GM18861 (cell line): ENCODE data around the gene ERP27.

Experiments used
- ATAC-seq: cut with Tn5 transposase; IDR thresholded peaks from one replicate; pipeline ENCODE4 v1.9.1; 2021; ENCODE audit not compliant: unreplicated experiment

ERP27 gene

GRCh38 chr12:14938301-14938700 is at the start of gene ERP27:
Gene ERP27, minus strand, starts transcription at chr12:14938537. Its CDS starts 29 bp downstream, at chr12:14938508.
- ATAC-seq = no peak

- ATAC-seq = no peak
Measured at GRCh38 chr12:14988035-14988434, 49.7 kb upstream of the ERP27 start.

DNA sequence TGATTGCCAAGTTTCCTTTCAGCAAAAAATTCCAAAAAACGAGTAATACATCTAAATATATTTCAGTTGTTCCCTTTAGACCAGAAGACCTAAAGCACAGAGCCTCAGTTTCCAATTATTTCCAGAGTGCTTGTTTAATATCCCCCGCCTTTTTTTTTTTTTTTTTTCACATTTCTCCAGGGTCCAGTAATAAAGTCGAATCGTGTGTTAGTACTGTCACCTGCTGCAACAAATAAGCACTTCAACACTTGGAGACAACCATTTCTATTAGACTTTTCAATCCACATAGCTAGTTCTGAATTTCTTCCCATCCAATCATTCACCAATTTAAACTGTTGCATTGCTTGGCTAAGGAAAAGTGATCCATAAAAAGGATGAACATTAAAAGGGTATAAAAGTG is 48.1 kb upstream of the ERP27 start:
- ATAC-seq = no peak

DNA sequence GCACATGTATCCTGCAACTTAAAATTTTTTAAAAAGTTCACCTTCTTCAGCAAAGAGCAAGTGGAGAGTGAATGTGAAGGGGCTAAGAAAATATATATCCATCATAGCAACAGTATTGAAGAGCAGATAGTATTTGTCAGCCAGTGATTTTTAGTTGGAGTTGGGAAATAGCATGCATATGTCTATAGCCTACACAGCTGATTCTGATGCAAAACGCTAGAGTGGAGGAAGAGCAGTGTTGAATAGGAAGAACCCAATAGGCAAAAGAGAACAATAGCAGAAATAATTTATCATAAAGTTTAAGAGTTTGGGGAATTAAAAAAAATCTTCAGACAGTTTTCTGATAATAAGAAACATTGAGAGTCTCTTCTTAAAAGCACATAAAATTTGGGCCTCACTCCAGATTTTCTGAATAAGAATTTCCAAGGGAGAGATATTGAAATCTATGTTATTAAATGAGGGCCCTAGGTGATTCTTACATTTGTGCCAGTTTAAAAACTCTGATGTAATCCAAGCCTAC is 46.5 kb upstream of the ERP27 start:
- ATAC-seq = no peak

DNA sequence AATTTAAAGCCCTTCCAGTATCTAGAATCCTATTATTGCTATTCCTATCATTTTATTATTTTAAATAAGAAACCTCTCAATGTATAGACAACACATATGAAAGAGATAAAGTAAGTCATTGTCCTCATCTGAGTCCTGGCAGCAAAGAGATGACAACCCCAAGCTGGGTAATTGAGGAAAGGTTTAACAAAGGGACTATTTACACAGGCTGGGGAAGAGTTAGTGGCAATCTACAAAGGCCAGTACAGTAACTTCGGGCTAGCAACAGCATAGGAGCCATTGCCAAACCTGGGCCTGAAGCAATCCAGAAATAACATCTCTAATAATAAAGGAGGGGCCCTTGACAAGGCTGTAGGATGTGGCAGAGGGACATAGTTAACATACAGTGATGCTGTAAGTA is 45.7 kb upstream of the ERP27 start:
- ATAC-seq = no peak

GRCh38 chr12:14982991-14983390 is 44.7 kb upstream of the ERP27 start:
- ATAC-seq = no peak

DNA sequence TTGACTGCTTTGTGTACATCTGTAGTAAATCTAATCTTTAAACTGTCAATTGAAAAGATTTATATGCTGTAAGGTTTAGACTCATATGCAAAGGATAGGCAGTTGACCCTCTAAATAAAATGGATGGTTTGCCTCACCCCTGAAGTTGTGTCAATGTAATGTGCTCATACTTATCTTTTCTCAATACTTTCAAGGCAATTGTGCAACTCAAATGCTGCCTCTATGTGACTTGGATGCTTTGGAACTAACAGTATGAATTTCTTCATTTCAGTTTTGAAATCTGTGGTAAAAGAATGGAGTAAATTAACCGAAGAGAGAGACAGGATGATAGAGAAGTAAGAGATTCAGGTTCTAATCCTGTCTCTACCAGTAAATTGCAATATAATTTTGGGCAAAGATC is 44.2 kb upstream of the ERP27 start:
- ATAC-seq = no peak

DNA sequence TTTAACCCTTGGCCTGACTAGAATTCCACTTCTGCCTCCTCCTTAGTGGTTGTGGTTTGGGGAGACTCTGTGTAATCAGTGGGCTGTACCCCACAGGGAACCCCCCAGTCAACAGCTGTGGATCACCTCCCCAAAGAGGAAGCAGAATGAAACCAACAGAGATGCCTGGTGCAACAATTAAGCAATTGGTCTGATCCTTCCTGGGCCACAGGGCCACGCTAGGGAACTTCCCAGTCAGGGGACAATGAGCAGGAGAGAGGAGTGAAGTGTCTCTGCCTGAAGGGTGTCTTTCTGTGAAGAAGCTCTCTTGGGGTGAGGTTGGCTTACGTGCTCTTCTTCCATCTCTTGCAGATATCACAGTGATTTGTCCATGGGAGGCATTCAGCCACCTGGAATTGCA is 42.7 kb upstream of the ERP27 start:
- ATAC-seq = no peak

- no peak for ATAC-seq
Measured at GRCh38 chr12:14979468-14979867, 41.1 kb upstream of the ERP27 start.

DNA sequence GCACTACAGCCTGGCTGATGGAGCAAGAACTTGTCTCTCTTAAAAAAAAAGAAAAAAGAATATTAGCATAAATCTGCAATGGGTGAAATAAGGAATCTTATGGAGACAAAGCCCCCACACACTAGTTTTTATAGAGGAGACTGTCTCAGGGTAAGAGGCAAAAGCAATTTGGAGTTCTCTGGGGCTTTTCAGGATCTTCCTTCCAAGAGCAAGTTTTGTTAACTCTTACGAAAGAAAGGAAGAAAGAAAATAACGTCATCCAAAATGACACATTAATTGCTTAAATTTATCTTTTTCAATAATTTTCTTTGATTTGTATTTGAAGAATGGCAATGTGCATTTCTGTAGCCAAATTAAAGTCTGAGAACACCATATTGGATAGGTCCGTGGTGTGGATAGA is 38.3 kb upstream of the ERP27 start:
- ATAC-seq = no peak

DNA sequence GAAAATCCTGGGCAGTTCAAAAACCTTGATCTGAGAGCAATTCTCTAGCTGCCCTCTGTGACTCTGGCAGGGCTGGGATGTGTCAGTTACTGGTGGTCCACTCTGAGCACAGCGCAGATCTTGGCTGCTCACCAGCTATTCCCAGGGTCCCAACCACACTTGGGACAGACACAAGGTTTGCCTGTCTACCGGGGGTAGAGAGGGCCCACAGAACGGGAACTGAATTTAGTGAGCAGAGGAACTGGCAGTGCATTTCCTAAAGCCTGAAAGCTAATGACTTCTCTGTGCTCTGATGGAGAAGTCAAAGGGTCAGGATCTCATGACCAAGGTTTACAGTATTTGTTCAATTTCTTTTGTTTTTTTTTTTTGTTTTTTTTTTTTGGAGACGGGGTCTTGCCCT is 37.1 kb upstream of the ERP27 start:
- no peak for ATAC-seq

- no peak for ATAC-seq
Measured at GRCh38 chr12:14974633-14975032, 36.3 kb upstream of the ERP27 start.

GRCh38 chr12:14972816-14973215 is 34.5 kb upstream of the ERP27 start, which contains the start of gene PDE6H:
Gene PDE6H, plus strand, starts transcription at chr12:14973042. Its CDS starts 4,971 bp downstream, at chr12:14978013.
- no peak for ATAC-seq

DNA sequence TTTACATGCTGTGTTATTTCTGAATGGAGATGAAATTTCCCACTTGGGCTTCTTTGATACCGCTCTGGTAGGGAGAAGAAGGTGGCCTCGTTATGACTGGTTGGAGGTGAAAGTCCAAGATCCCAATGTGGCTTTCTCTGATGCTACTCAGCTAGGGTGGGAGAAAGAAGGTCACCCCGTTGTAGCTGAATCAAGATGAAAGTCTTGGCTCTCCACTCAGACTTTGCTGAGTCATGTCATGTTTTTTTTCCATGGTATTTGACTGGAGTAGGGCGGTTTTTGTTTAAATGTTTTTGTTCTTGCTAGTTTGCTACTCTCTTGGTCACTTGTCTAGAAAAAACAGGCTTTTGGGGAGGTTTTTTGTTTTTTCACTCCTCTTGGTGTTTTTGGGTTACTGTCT is 32.1 kb upstream of the ERP27 start:
- ATAC-seq = no peak

- no peak for ATAC-seq
Measured at GRCh38 chr12:14968478-14968877, 30.1 kb upstream of the ERP27 start.

DNA sequence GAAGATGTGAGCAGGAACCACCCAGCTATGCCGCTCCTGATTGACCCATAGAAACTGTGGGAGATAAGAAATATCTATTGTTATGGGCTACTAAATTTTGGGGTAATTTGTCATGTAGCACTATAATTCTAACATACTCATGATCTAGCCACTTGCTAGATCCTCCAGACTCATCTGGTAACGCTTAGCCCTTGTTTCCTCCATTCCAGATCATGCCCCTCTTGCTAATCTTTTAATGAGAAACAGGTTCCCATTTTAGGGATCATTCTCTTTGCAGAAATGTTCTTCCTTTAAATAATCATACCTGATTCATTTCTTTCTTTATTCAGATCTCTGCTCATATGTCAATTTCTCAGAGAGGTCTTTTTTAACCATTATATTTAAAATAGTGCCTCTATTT is 26.9 kb upstream of the ERP27 start:
- ATAC-seq = no peak

DNA sequence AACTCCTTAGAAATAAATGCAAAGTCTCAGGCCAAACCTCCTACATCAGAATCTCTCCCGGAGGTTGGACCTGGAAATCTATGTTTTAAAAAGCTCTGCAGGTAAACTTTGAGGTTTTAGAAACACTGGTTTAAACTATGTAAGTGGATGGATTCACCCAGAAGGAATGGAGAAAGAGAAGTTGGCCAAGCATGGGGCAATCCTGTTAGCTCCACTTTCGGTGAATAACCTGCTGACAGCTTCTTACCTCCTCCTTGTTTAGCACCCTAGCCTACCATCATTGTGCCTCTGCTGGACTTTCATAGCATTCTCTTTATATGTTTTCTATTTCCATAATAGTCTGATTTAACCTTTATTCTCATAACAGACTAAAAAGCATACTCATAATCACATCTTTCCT is 26.1 kb upstream of the ERP27 start:
- no peak for ATAC-seq

DNA sequence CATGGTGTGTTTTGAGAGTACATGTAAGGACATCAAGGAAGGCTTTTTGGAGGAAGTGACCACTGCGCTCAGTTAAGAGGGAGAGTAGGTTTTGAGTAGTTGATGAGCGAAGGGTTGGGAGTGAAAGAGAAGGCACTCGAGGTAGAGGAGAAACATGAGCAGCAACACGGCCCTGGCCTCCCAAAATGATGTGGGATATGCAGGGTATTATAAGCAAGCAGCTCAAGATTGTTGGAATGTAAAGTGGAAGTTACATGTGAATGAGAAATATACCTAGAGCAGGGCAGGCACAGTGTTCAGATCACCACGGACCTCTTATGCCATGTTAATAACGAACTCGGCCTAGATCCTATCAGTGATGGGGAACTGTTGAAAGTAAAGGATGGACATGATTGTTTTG is 25.2 kb upstream of the ERP27 start:
- no peak for ATAC-seq

DNA sequence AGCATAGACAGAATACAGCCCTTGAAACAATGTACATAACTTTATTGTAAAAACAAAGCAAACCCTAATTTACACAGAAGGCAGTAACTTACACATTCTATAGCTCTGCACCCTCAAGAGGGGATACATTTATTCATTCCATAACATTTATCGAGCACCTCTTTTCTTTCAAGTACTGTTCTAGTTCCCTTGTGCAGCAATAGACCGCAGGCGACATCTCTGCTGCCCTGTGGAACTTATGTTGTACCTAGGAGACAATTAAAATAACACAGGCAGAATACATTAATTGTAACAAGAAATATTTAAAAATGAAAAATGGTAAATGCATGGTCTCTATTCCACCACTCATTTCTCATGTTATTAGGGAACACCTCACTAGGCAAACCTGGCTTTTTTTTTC is 24.5 kb upstream of the ERP27 start:
- ATAC-seq = no peak

DNA sequence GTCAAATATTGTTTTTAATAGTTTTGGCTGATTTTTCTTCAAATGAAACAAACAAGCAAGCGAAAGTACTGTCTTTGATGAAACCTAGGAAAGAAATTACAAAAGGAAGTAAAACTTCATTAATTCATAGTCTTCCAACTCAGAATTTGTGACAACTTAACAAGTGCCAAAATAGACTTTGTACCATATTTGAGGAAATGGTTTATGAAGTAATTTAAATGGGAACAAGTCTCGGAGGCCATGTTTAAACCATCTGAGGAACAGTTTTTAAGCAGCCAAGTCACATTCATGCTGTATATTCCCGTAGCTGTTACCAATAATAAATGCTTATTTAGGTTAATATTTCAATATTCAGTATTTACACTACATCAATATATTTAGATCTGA is 23.8 kb upstream of the ERP27 start:
- ATAC-seq = no peak

GRCh38 chr12:14961466-14962152 is 23.3 kb upstream of the ERP27 start, which contains the start of gene ARHGDIB:
Gene ARHGDIB, minus strand, starts transcription at chr12:14961601. Its CDS starts 10,889 bp downstream, at chr12:14950712.
- ATAC-seq = peak; percentile 53

DNA sequence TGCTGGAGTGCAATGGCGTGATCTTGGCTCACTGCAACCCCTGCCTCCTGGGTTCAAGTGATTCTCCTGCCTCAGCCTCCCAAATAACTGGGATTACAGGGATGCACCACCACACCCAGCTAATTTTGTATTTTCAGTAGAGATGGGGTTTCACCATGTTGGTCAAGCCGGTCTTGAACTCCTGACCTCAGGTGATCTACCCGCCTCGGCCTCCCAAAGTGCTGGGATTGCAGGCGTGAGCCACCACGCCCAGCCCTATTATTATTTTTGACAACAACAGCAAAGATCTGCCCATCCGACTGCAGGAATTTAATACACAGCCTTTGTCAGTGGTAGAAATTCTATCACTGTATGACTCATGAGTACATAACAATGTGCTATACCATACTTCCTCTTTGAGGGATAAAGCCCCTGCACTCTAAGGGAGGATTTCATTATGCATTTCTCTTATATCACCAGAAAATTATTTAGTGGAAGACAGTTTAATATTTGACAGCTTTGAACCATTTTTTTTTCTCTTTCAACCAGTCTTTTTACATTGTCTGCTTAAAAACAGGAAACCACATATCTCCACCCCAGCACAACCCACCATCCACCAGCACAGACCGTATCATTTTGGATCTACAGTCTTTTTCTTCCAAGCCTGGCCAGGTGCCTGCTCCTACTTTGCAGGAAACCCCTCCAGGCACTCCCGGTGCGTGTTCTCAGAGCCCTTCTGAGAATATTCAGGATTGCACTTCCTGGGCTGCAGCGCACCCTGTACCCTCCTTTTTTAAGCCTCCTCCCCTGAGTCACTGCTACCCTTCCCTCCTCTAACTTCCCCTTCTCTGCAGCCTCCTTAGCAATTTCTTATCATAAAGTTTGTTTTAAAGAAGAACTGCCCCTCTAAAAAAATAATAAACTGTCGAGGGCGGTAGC is 22.5 kb upstream of the ERP27 start:
- ATAC-seq = peak; percentile 28
